Uterus (tissue), 2 donors: ENCODE measurements around the gene LY6G6F.

ENCODE experiments used
- CTCF ChIP-seq, 4 experiments: fragments of 200-600 bp in 2 of 4; fragments of 450-650 bp in 2 of 4; sonication (generic) in 2 of 4; IDR thresholded peaks; one replicate each; pipeline ENCODE4 v1.5.1; 2016 to 2019; ENCODE audit warnings: antibody characterized with exemption in 4 of 4, mild to moderate bottlenecking in 2 of 4, moderate library complexity in 1 of 4
- POLR2A ChIP-seq, 2 donors: fragments of 450-650 bp; IDR thresholded peaks; one replicate each; pipeline ENCODE4 v1.6.1; 2016; ENCODE audit warnings: antibody characterized with exemption in 2 of 2, mild to moderate bottlenecking in 1 of 2, moderate library complexity in 1 of 2

GRCh38 chr6:31730631-31731086 lies 24.0 kb downstream of the LY6G6F start:
- TF ChIP-seq CTCF (IDR thresholded peaks at IDR 0.05), result no peak
- no peak for TF ChIP-seq POLR2A (IDR thresholded peaks at IDR 0.05)
